HCT116 (cell line): Measurements from ENCODE around the gene RLBP1. TPM values are rescaled to one million over a fixed set of nuclear protein-coding genes. Genes with fewer than 3 reads are reported as not detected.

ENCODE experiments used
- ATAC-seq: fragments of 200-7000 bp; cut with Tn5 transposase; 2 replicates; pipeline ENCODE4 v1.9.1; 2020; ENCODE audit warnings: mild to moderate bottlenecking, moderate library complexity
- BruUV-seq: library from RNA; stranded (reverse); fragments of 400-500 nt; replicated peaks from 2 replicates; lab custom pipeline; 2021; lab: Mats Ljungman, UMichigan
- CTCF ChIA-PET: fragments of 300-600 bp; sonication (Branson Sonifier 250); formaldehyde crosslinking; loops from one replicate; lab custom pipeline; 2021; ENCODE audit warnings: antibody characterized with exemption; lab: Charles Lee
- POLR2A ChIA-PET: fragments of 300-600, 350-600 bp; sonication (Branson Sonifier 250); formaldehyde crosslinking; loops from one replicate; lab custom pipeline; 2021; ENCODE audit warnings: antibody characterized with exemption; lab: Charles Lee
- RAD21 ChIA-PET, 2 experiments: fragments of 300-600 bp; sonication (Branson Sonifier 250); formaldehyde crosslinking; loops; one replicate each; lab custom pipeline; 2023; ENCODE audit warnings: low total read pairs in 2 of 2; ENCODE audit not compliant: uncharacterized antibody in 2 of 2, unreplicated experiment in 2 of 2, low non-redundant PET in 1 of 2; lab: Charles Lee
- DNase-seq: peaks from one replicate; pipeline ENCODE4 v3.0.0-alpha.2; 2010; ENCODE audit warnings: low read depth, low spot score
- H2AFZ ChIP-seq: fragments of 200-600 bp; shearing (Covaris generic), sonication (generic); 2 replicates; pipeline ENCODE4 v1.6.1; 2017; ENCODE audit warnings: low read depth, mixed run types, mixed read lengths, antibody characterized with exemption, low read length; ENCODE audit not compliant: poor library complexity, severe bottlenecking
- H3K27ac ChIP-seq: 2 replicates; pipeline ENCODE4 v1.5.1; 2012; ENCODE audit warnings: low read depth, low read length
- H3K27me3 ChIP-seq: fragments of 200-600 bp; sonication (generic); 2 replicates; pipeline ENCODE4 v1.6.1; 2016; ENCODE audit warnings: mixed run types, low read length, mixed read lengths; ENCODE audit not compliant: insufficient read depth
- H3K36me3 ChIP-seq, 2 experiments: fragments of 200-500 bp in 1 of 2; fragments of 200-600 bp in 1 of 2; sonication (Bioruptor generic) in 1 of 2; sonication (generic) in 1 of 2; 2 replicates each; pipeline versions ENCODE4 v1.5.1 to v1.6.1; 2014 to 2016; ENCODE audit warnings: low read length in 2 of 2, inconsistent platforms in 1 of 2, mixed read lengths in 1 of 2, mixed run types in 1 of 2; ENCODE audit not compliant: insufficient read depth in 2 of 2, control insufficient read depth in 1 of 2
- H3K4me1 ChIP-seq, 2 experiments: fragments of 200-600 bp in 1 of 2; sonication (generic) in 1 of 2; 2 replicates each; pipeline versions ENCODE4 v1.5.1 to v1.6.1; 2012 to 2017; ENCODE audit warnings: low read length in 2 of 2, inconsistent platforms in 1 of 2, mild to moderate bottlenecking in 1 of 2, mixed read lengths in 1 of 2, mixed run types in 1 of 2, moderate library complexity in 1 of 2; ENCODE audit not compliant: insufficient read depth in 2 of 2, control insufficient read depth in 1 of 2
- H3K4me2 ChIP-seq: fragments of 200-600 bp; sonication (generic); 2 replicates; pipeline ENCODE4 v1.6.1; 2017; ENCODE audit warnings: mixed run types, low read length, mixed read lengths
- H3K4me3 ChIP-seq, 2 experiments: fragments of 200-600 bp in 1 of 2; sonication (generic) in 1 of 2; replicated peaks in 1 of 2; 2 replicates each; pipeline ENCODE4 v1.5.1; 2011 to 2016; ENCODE audit warnings: low read length in 2 of 2, control low read depth in 1 of 2, low read depth in 1 of 2, mild to moderate bottlenecking in 1 of 2, mixed read lengths in 1 of 2, mixed run types in 1 of 2
- H3K79me2 ChIP-seq: fragments of 200-600 bp; sonication (generic); 2 replicates; pipeline ENCODE4 v1.6.1; 2017; ENCODE audit warnings: mild to moderate bottlenecking, mixed run types, low read length, moderate library complexity, mixed read lengths; ENCODE audit not compliant: insufficient read depth
- H3K9ac ChIP-seq: fragments of 200-600 bp; sonication (generic); 2 replicates; pipeline ENCODE4 v1.6.1; 2016; ENCODE audit warnings: low read length, mixed read lengths
- H3K9me2 ChIP-seq: fragments of 200-600 bp; sonication (generic), shearing (Covaris generic); 2 replicates; pipeline ENCODE4 v1.6.1; 2017; ENCODE audit warnings: mixed run types, mild to moderate bottlenecking, moderate library complexity; ENCODE audit not compliant: insufficient read depth
- H3K9me3 ChIP-seq, 2 experiments: fragments of 200-500 bp in 1 of 2; fragments of 200-600 bp in 1 of 2; sonication (Bioruptor generic) in 1 of 2; sonication (generic) in 1 of 2; 2 replicates each; pipeline ENCODE4 v1.6.1; 2014 to 2017; ENCODE audit warnings: low read length in 2 of 2, mixed read lengths in 2 of 2, inconsistent platforms in 1 of 2, low read depth in 1 of 2, mild to moderate bottlenecking in 1 of 2, mixed run types in 1 of 2, moderate library complexity in 1 of 2; ENCODE audit not compliant: control insufficient read depth in 1 of 2, insufficient read depth in 1 of 2
- H4K20me1 ChIP-seq: fragments of 200-600 bp; sonication (generic), shearing (Covaris generic); 2 replicates; pipeline ENCODE4 v1.6.1; 2017; ENCODE audit warnings: mixed run types, mild to moderate bottlenecking, moderate library complexity; ENCODE audit not compliant: insufficient read depth
- EZH2 ChIP-seq: fragments of 200-600 bp; sonication (generic); IDR thresholded peaks from 2 replicates; pipeline ENCODE4 v1.6.1; 2017; ENCODE audit warnings: antibody characterized with exemption, mixed run types
- FOSL1 ChIP-seq: IDR thresholded peaks from 2 replicates; pipeline ENCODE4 v1.6.1; 2012; ENCODE audit warnings: low read depth
- JUND ChIP-seq: IDR thresholded peaks from 2 replicates; pipeline ENCODE4 v1.6.1; 2012
- POLR2A ChIP-seq: IDR thresholded peaks from 2 replicates; pipeline ENCODE4 v1.7.0; 2011; ENCODE audit warnings: borderline replicate concordance; ENCODE audit not compliant: insufficient read depth, insufficient read length; ENCODE audit errors: extremely low read depth
- SIN3A ChIP-seq: IDR thresholded peaks from 2 replicates; pipeline ENCODE4 v1.6.1; 2012; ENCODE audit warnings: low read depth
- SRF ChIP-seq: IDR thresholded peaks from 2 replicates; pipeline ENCODE4 v1.6.1; 2012; ENCODE audit warnings: low read depth
- TCF7L2 ChIP-seq: IDR thresholded peaks from 2 replicates; pipeline ENCODE4 v1.7.0; 2011; ENCODE audit warnings: borderline replicate concordance, inconsistent platforms; ENCODE audit not compliant: insufficient read depth, insufficient read length; ENCODE audit errors: extremely low read depth
- YY1 ChIP-seq: IDR thresholded peaks from 2 replicates; pipeline ENCODE4 v1.6.1; 2011; ENCODE audit warnings: low read length, low read depth, moderate library complexity, mild to moderate bottlenecking; ENCODE audit not compliant: insufficient replicate concordance; ENCODE audit errors: extremely low read depth
- intact Hi-C: fragments of 100-400 bp; cut with micrococcal nuclease; formaldehyde crosslinking; loops from 2 replicates; pipeline ENCODE4 v1.10.0; 2022
- total RNA-seq: library from RNA; stranded (reverse); gene quantifications from one replicate; pipeline ENCODE4 v1.2.1, GENCODE V29; 2021; ENCODE audit not compliant: unreplicated experiment

RLBP1 gene
- total RNA-seq, 1 experiment from 2014 or later = 0.12 TPM

- TF ChIP-seq SIN3A = no peak
- TF ChIP-seq EZH2 = no peak
- no peak for TF ChIP-seq TCF7L2
- TF ChIP-seq JUND = no peak
- TF ChIP-seq FOSL1 = no peak
- no peak for TF ChIP-seq POLR2A
- TF ChIP-seq, all 23 proteins: peak for 2
These were observed 50.0 kb downstream of the RLBP1 start (continued) for GRCh38 chr15:89171136-89172072.

GRCh38 chr15:89170364-89170763, 51.0 kb downstream of the RLBP1 start:
- DNase-seq = no peak
- H3K79me2 ChIP-seq = no peaks in the 10 kb centered on the region
- H4K20me1 ChIP-seq = no peaks in the 10 kb centered on the region
- BruUV-seq = no TSS peak
- no peak overlapping the region for H2AFZ ChIP-seq
- no peaks in the 10 kb centered on the region for H3K9me3 ChIP-seq
- RAD21 ChIA-PET = interaction anchor here in 1 of 2 experiments (1.4 kb wide), 1 partner anchor 113 kb away, joined by 6 read pairs; no protein-coding TSS in a partner anchor
- TF ChIP-seq SRF (no peak), YY1 (no peak), JUND (no peak)
- no peaks in the 10 kb centered on the region for H3K9me2 ChIP-seq
- H3K27me3 ChIP-seq = no peaks in the 10 kb centered on the region
- no peak overlapping the region for H3K4me2 ChIP-seq
- intact Hi-C loops = no loop called here
- H3K36me3 ChIP-seq = no peaks in the 10 kb centered on the region
- CTCF ChIA-PET = interaction anchor here (1.5 to 5.1 kb wide), 4 partner anchors 21 to 137 kb away, joined by 3 to 38 read pairs (median 10); no protein-coding TSS in a partner anchor
- no peak overlapping the region for H3K4me3 ChIP-seq
- H3K4me1 ChIP-seq = peaks cover 22 to 36% of the 10 kb centered on the region in 2 experiments
- POLR2A ChIA-PET = no interaction called here
- H3K9ac ChIP-seq = no peak overlapping the region
- H3K27ac ChIP-seq = no peak overlapping the region
- no peak for ATAC-seq
